NCI-H128 (cell line): ENCODE results near the gene GATAD2A.
"Not testable (repeated sequence)": the region's sequence is repeated elsewhere in the genome, so short reads cannot be mapped to it uniquely, and the experiment has no call there.

Experiments
- DNase-seq: peaks from one replicate; lab custom pipeline; 2025; ENCODE audit not compliant: unreplicated experiment; lab: John Stamatoyannopoulos, UW

The GATAD2A gene

DNA sequence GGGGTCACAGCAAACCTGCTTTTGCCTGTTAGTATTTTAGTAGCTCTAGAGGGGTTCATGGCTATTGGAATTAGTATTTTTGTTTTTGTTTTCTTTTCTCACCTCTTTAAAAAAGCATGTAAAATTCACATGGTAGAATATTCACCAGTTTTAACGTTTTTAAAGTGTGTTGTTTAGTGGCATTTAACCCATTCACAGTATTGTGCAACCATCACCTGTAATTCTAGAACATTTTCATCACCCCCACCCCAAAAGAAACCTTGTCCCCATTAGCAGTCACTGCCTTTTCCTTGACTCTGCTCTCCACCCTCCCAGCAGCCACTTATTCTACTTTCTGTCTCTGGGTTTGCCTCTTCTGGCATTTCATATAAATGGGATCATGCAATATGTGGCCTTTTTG, 39.8 kb downstream of the GATAD2A start:
- no peak for DNase-seq

DNA sequence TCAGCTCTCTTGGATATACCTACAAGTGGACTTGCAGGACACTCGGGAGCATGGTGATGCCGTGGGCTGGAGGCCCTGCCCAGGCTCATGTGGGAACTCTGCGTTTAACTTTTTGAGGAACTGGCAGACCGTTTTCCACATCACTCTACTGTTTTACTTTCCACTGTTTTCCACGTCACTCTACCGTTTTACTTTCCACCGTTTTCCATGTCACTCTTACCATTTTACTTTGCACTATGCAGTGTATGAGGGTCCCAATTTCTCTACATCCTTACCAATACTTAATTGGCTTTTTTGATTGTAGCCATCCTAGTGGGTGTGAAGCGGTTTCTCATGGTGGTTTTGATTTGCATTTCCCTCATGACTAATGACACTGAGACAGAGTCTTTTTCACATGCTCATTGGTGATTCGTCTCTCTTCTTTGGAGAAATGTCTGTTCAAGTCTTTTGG, 40.5 kb downstream of the GATAD2A start:
- DNase-seq = no peak

DNA sequence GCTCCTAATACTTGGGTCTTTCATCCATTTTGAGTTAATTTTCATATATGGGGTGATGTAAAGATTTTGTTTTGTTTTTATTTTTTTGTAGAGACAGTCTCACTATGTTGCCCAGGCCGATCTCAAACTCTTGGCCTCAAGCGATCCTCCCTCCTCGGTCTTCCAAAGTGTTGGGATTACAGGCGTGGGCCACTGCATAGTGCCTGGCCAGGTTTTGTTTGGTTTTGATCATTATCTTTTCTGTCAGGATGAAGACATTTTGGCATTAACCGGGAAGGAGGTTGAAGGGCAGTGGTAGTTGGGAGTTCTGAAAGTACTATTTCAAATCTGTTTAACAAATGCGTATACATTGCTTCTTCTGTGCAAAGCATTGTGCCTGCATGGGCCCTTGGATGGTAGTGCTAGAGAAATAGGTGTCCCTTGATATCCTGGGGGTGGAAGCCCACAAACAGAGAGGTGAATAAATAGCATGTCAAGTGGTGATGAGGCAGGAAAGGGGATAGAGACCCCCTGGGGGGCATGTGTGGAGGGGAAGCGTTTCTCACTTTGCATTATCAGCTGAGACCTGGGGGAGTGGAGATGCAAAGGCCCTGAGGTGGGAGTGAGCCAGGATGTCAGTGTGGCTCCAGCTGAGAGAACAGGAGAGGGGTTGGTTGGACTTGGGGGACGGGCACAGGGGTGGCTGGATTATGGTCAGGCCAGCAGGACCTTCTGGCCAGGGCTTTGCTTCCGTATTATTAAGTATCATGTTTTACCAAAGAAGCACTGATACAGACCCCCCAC, 41.4 kb downstream of the GATAD2A start:
- no peak for DNase-seq

DNA sequence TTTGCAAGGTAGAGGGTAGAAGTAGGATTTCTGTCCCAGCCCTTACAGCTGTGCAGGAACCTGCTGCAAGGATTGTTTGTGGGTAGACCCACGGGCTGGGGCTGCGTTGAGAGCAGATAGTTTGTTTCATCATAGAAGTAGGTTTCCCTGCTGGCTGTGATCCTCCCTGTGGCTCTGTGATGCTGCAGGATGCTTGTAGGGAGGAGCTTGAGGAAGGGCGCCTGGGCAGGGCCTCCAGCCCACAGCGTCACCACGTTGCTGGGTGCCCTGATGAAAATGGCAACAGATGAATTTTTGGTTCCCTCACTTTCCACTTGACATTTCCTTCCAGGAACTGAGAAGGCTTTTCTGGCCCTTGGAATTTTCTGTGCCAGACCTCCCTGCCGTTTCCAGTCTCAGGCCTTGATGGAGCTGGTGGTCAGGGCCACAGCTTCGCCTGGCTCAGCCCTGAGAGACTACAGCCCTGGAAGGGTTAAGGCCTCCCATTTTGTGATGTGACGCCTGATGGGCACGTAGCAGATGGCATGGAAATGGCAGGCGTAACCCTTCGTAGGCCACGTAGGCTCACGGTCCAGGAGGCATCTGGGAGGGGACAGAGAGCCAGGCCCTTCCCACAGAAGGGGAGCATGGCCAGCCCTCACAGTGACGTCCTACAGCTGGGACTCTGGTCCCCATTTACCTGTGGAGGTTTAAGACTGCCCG, 42.2 kb downstream of the GATAD2A start:
- no peak for DNase-seq

DNA sequence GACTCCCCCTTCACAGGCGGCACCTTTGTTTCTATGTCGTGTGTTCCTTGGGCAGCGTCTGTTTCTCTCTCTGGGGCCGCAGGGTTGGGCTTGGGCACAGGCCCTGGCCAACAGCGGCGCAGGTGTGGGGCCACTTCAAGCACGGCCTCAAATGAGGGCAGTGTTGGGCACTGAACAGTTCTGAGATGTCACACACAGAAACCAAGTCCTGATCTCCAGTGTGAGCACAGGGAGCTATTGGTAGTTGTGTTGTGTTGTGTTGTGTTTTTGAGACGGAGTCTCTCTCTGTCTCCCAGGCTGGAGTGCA, 42.7 kb downstream of the GATAD2A start:
- DNase-seq = no peak

DNA sequence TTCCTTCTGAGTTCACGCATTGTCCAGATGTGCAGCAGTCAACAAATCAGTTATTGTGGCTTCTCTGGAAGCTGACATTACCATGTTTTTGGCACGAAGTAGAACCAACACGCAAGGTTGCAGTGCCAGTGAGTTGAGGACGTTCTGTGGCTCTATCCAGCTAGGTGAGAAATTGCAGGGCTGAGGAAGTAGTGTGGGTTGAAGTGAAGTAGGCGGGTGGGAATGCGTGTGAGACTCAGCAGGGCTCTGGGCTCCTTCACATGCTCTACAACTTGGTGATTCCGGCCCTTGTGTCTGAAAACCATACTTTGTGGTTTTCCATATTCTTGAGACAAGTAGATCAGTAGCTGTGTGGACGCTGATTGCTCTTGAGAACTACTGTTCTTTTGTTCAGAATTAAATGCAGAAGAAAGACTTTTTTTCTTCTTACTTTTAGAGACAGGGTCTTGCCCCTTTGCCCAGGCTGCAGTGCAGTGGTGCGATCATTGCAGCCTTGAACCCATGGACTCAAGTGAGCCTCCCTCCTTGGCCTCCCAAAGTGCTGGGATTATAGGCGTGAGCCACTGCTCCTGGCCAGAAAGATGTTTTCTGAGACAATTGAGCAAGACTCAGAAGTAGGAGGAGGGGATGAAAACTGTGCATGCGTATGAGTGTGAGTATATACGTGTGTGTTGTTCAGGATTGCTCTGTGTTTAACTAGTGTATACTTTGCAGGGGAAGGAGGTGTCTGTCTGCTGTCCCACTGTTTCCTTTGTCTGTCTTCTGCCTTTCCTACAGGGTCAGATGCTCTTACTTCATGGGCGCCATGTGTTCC, 46.2 kb downstream of the GATAD2A start:
- DNase-seq = no peak

DNA sequence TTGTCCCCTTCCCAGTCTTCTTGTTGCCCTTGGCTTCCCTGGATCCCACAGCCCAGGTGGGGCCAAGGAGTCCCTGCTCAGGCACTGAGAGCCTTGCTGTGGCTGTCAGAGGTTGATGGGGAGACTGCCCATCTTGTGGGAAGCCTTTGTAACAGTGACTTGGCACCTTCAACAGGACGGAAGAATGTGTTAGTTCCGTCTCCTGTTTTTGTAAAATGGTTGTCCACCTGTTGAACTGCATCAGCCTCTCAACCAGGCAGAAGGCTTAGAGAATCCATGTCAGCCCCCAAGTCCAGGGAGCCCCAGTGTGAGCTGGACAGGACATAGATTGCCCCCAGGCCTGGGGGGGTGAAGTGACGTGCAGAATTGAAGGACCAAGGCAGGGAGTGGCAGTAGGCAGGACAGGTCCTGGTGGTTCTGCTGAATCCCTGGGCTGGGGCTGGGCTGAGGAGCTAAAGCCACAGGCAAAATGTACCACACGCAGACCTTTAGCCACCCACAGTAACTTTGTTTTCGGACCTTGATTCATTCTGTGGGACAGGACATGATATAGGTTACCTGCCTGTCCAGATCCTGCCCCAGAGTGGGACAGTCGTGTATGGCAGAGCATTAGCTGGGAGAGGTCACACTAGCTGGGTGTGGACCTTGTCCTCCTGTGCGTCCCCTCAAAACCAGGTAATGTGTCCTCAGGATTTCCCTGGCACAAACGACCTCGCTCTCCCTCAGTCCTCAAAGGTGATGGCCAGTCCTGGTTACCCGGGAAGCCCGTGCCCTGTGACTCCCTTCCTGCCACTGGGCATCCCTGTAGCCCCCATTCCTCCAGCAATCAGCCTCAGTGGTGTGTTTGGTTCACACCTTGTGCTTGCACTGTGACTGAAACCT, 47.0 kb downstream of the GATAD2A start:
- DNase-seq = no peak

DNA sequence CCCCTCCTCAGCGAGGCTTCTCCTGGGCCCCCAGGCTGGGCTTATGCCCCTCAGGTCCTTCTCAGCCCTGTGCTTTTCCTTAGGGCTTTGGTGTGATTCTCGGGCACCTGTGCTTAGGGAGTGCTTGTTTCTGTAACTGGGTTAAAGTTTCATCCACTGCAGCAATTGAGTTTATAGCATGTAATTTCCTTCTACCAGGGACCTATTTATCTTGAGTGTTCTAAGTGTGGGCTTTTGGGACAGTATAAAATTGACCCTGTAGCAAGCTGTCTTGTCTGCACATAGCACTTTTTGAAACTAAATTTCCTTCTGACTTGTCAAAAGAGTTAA, 47.6 kb downstream of the GATAD2A start:
- no peak for DNase-seq

DNA sequence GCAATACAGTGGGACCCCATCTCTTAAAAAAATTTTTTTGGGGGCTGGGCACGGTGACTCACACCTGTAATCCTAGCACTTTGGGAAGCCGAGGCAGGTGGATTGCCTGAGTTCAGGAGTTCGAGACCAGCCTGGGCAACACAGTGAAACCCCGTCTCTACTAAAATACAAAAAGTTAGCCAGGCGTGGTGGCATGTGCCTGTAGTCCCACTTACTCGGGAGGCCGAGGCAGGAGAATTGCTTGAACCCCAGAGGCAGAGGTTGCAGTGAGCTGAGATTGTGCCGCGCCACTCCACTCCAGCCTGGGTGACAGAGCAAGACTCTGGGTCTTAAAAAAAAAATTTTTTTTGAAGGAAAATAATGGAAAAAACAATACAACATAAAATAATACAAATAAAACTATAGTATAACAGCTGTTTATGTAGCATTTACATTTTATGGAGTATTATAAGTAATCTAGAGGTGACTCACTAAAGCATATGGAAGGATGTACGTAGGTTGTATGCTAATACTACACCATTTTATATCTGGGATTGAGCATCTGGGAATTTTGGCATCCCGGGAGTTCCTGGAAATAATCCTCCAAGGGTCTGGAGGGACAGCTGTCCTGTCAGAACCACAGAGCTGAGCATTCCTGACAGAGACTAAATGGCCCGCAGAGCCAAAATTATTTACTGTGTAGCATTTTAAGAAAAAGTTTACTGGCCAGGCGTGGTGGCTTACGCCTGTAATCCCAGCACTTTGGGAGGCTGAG, 49.9 kb downstream of the GATAD2A start:
- not testable (repeated sequence) for DNase-seq

DNA sequence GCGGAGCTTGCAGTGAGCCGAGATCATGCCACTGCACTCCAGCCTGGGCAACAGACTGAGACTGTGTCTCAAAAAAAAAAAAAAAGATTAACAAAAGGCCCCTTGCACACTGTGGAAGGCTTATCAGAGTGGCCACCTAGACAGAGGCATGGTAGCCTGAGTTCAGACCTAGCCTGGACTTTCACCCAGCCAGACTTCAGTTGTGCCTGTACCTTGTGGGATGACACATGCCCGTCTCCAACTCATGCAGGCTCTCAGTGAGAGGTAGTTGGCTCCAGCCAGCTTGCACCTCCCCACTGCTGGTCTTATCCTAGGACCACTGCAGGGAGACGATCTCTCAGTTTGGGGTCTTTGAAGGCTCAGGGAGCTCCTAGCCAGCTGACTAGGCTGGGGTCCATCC, 52.2 kb downstream of the GATAD2A start:
- no peak for DNase-seq

DNA sequence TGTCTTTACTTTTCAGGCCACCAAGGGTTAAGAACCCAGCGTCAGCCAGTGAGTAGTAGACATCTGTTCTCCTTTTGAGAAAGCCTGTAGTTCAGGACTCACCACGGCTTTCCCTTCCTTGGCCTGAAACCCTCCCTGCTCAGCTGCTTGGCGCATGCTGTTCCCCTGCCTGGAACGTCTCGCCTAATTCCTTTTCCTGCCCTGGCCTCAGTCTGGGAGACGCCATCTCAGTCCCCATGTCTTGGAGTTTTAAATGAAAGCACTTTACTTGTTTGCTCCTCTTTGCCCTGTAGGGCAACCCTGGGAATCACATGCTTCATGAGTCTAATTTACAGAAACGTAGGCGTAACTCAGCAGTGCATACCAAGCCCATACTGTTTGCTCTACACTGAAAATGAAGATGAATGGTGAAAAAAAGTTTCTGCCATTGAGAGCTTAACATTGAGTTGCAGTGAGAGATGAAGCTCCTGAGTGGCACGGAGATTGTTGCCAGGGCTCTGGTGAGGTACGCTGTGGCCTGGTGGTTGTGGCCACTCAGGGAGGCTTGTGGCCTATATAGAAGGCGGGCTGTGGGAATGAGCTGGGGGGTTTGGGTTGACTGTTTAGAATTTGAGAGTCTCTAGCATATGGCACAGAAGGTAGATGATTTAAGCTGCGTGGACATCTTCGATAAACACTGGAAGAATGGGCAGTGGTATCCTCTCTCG, 52.8 kb downstream of the GATAD2A start:
- no peak for DNase-seq

DNA sequence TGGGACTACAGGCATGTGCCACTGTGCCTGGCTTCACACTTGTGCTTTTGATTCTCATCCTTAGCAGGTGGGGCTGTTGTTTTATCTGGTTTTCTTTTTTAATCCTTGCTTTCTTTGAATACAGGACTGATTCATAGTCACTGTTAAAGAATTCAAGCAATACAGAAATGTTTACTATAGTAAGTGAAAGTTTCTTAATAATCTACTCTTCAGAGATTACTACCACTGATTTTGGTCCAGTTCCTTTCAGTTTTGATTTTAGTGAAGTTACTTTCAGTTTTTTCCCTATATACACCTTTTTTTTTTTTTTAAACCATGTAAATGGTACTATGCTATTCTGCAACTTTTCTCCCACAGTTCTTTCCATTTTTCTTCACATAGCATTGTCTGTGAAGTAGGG, 53.6 kb downstream of the GATAD2A start:
- no peak for DNase-seq

DNA sequence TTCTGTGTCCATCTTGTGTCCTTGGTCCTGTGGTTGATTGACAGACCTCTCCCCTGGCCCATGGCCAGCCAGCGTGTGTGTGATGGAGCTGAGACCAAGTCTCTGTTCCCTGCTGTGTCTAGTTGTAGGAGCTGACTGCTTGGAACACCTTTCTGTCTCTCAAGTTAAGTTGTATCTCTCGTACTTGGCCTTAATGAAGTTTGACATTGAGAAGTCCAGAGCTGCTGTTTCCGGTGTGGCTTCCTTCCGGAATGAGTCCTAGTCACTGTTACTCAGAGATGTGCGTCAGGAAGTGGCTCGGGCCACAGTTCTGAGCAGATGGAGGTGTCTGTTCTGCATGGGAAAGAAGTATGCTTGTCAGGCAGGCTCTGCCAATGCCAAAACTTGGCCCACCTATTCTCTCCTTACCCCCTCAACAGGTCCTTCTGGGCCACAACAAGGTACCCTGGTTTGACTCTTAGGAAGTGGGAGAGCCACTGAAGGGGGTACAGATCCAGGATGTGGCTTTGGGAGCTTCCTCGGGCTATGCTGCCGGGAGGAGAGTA, 54.3 kb downstream of the GATAD2A start:
- no peak for DNase-seq

DNA sequence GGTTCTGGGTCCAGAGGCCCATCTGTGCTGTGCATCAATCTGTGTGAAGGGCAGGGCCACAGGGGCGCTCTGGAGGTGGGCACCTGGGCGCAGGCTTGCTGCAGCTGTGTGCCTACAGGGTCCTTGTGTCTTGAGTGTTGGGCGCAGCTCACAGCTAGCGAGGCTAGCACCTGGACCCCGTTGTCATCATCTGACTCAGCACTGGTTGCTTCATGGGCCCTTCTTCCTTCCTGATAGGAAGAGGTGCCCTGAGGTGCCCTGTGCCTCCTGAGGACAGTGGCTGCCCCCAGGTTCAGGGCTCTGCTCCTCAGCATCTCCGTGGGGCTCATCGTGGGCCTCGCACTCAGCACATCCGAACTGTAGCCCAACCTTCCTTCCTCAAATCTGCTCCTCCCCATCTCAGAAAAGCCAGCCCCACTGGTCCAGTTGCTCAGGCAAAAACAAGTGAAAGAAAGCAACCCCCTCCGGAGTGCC, 54.8 kb downstream of the GATAD2A start:
- no peak for DNase-seq

DNA sequence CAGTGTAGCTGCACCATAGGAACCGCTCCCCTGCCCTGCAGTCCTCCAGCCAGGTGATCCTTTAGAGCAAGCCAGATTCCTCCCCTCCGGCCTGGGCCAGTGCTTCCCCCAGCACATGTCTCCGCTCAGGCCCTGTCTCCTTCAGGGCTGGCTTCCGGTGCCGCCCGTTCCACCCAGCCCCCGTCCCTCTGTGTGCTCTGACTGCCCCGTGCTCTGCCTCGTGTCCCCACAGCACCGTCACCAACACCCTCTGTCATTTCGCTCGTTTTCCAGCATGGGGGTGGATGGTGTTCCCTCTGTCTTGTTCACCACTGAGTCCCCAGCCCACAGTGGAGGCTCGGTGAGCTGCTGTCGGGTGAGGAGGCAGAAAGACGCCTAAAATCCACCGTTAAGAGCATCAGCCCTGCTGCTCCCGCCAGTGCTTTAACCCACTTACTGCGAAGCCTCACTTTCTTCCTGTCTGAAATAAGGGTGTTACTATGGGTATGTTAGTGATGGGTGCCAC, 55.3 kb downstream of the GATAD2A start:
- no peak for DNase-seq

DNA sequence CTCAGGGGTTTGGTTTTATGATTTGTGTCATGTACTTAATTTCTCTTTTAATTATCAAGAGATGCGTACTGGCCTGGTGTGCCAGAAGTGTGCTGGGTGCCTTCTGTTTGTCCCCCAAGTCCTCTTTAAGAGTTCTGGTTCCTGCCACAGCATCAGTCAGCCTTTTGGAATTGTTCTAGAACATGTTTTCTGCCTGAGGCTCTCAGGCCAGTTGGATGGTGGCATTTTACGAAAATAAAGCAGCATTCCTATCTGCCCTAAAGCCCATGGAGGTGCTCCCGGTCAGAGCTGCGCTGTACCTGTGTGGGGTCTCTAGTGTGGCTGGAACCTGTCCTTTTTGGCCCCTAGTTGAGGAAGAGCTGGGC, 55.8 kb downstream of the GATAD2A start:
- DNase-seq = no peak

DNA sequence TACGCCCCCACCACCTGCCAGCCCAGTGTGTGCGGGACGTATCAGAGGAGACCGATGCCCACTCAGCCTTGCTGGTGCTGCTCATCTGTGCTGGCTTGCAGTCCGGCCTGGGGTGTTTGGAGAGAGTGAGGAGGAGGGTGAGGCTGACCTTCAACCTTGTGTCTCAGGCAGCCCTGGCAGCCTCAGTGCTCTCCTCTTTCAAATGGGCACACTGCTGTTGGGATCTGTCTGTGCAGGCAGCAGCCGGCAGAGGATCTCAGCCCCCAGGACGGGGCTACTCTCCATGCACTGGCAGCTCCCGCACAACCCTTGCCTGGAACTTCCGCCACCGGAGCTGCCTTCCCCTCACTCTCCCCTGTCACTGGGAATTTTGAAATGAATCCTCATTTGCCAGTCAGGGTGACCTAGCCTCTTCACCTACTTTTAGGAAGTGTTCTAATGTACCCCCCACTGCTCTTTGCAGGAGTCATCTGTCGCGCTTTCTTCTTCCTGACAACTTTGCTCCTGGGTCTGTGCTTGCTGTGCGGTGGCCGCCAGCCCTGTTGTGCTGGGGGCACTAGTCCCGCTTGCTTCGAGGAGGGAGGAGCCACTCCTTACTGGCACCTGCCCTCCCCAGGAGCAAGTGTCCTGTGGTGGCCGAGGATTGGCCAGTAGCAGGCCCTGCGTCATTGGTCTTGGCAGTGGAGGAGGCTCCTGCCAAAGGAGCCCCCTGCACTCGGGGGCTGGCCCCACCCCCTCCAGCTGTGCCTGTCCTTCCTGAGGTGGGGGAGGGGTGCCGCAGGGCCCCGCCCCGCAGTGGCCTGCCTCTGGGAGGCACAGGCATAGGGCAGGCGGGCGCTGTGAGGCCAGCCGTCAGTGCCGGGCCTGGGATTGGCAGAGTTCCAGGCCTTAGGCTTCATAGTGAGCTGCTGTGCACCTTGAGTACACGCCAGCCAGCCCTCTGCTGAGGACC, 56.5 kb downstream of the GATAD2A start:
- DNase-seq = peak; percentile 30
